ENCODE measurements around the gene FILIP1.

- TF ChIP-seq POLR2AphosphoS5 (IDR thresholded peaks at IDR 0.05) (no peak), CTCF (IDR thresholded peaks at IDR 0.05) (no peak), POLR2A (IDR thresholded peaks at IDR 0.05) (no peak)
These were observed 71.5 kb downstream of the FILIP1 start for GRCh38 chr6:75422024-75422639.

All from stomach (tissue), 4 donors.